HG02642 (cell line): ENCODE results near the gene FBXO42.
"Not testable (repeated sequence)": the region's sequence is repeated elsewhere in the genome, so short reads cannot be mapped to it uniquely, and the experiment has no call there.

Experiments
- ATAC-seq: cut with Tn5 transposase; IDR thresholded peaks from one replicate; pipeline ENCODE4 v1.9.1; 2021; ENCODE audit warnings: mild to moderate bottlenecking; ENCODE audit not compliant: unreplicated experiment, poor library complexity

FBXO42 gene

GRCh38 chr1:16372535-16373285 lies 20.4 kb upstream of the FBXO42 start:
- ATAC-seq: no peak

- no peak for ATAC-seq
These were observed 19.4 kb upstream of the FBXO42 start for GRCh38 chr1:16371725-16372124.

GRCh38 chr1:16369821-16370220 lies 17.5 kb upstream of the FBXO42 start:
- no peak for ATAC-seq

GRCh38 chr1:16367968-16368890 lies 15.9 kb upstream of the FBXO42 start:
- no peak for ATAC-seq

- ATAC-seq: peak; percentile 66
These were observed 15.1 kb upstream of the FBXO42 start for GRCh38 chr1:16367258-16367967.

GRCh38 chr1:16366722-16367257 lies 14.5 kb upstream of the FBXO42 start, which contains the start of gene SZRD1:
Gene SZRD1 (plus strand): TSS chr1:16367242. CDS start chr1:16367258, 16 bp downstream.
- peak; percentile 81 for ATAC-seq

GRCh38 chr1:16365146-16365498 lies 12.8 kb upstream of the FBXO42 start:
- not testable (repeated sequence) for ATAC-seq

GRCh38 chr1:16356867-16357266 lies 4.6 kb upstream of the FBXO42 start:
- ATAC-seq: no peak

GRCh38 chr1:16354619-16355018 lies 2.3 kb upstream of the FBXO42 start:
- no peak for ATAC-seq

- ATAC-seq: no peak
These were observed 709 bp upstream of the FBXO42 start for GRCh38 chr1:16352842-16353535.

GRCh38 chr1:16351456-16351993 lies 755 bp downstream of the FBXO42 start:
- ATAC-seq: no peak

- ATAC-seq: no peak
These were observed 2.4 kb downstream of the FBXO42 start for GRCh38 chr1:16349847-16350406.

- no peak for ATAC-seq
These were observed 3.7 kb downstream of the FBXO42 start for GRCh38 chr1:16348414-16349182.

- ATAC-seq: not testable (repeated sequence)
These were observed 9.0 kb downstream of the FBXO42 start for GRCh38 chr1:16343276-16343675.

- no peak for ATAC-seq
These were observed 9.8 kb downstream of the FBXO42 start for GRCh38 chr1:16342331-16343062.

- ATAC-seq: no peak
These were observed 11.6 kb downstream of the FBXO42 start for GRCh38 chr1:16340673-16341072.

- ATAC-seq: no peak
These were observed 13.3 kb downstream of the FBXO42 start for GRCh38 chr1:16338961-16339360.
